ENCODE data around the gene PSMA4. TPM values are rescaled to one million over a fixed set of nuclear protein-coding genes. Genes with fewer than 3 reads are reported as not detected.

The PSMA4 gene
- total RNA-seq, 2 donors from 2014 or later = 66.2 to 97.5 TPM

DNA sequence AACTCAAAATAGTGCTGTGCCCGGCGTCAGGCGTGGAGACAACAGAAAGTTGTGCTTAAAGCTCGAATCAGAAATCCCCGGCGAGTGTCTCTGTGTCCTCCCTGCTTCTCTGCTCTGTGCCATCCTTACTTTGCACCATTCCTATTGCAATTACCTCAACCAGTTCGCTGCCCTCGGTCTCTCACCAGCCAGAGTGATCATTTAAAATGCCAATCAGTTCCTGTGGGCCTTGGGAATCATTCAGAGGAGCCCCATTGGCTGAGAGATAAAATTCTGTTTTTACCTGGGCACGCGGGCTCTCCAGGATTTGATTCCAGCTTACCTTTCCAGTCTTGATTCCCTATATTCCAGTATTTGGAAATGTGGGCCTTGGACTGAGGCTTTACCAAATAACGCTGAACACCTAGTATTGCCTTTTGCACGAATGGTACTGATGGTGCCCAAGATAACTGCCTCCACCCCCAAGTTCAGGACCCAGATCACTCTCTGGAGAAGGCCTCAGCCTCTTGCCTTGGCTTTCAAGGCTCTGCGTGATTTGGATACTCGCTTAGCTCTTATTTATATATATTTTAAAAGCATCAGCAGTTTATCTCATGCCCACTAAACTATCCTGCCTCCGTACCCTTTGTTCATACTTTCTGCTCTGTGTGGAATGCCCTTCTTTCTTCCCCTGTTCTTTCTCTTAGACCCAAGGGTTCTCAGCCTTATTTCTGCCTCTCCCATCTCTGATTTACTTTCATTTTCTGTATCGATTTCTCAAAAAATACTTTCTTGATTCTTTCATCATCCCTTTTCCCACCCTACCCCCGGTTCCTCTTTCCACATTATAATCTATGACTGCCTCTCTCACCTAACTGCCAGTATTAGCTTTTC is 863 bp downstream of the PSMA4 start:
- H3K4me1 ChIP-seq (ENCODE audit: control insufficient read depth in 1 of 2, low read depth in 2 of 2) = peaks cover 17 to 28% of the 10 kb centered on the region in 2 donors
- no peaks in the 10 kb centered on the region for H3K9me3 ChIP-seq
- H3K27me3 ChIP-seq (replicated peaks; ENCODE audit: insufficient read depth) = no peaks in the 10 kb centered on the region
- H3K36me3 ChIP-seq = peaks cover 21% of the 10 kb centered on the region
- peak overlapping the region; percentile 88 to 96 for H3K27ac ChIP-seq
- DNase-seq (ENCODE audit: low spot score) (no peak), ATAC-seq (ENCODE audit: insufficient number of reproducible peaks, low FRiP score, low read depth) (no peak)
- peak overlapping the region; percentile 97 for H3K4me3 ChIP-seq
- TF ChIP-seq, protein P1, sequence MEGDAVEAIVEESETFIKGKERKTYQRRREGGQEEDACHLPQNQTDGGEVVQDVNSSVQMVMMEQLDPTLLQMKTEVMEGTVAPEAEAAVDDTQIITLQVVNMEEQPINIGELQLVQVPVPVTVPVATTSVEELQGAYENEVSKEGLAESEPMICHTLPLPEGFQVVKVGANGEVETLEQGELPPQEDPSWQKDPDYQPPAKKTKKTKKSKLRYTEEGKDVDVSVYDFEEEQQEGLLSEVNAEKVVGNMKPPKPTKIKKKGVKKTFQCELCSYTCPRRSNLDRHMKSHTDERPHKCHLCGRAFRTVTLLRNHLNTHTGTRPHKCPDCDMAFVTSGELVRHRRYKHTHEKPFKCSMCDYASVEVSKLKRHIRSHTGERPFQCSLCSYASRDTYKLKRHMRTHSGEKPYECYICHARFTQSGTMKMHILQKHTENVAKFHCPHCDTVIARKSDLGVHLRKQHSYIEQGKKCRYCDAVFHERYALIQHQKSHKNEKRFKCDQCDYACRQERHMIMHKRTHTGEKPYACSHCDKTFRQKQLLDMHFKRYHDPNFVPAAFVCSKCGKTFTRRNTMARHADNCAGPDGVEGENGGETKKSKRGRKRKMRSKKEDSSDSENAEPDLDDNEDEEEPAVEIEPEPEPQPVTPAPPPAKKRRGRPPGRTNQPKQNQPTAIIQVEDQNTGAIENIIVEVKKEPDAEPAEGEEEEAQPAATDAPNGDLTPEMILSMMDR (IDR thresholded peaks at IDR 0.05) = no peak

DNA sequence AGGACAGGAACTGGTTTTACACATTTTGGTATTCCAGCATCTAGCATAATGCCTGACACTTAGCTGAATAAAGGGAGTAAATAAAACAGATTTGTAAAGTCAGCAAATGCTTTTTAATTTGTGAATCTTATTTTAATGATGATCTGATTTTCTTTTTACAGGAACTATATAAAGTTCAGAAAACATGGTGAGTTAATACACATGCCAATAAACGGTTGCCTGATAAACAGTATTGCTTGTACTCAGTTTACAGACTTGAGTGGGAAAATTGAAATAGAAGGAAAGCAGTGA is 1.4 kb downstream of the PSMA4 start:
- Histone ChIP-seq H3K36me3 (peaks cover 27% of the 10 kb centered on the region), H3K27ac (peak overlapping the region in 1 of 2 donors; percentile 96), H3K4me1 (ENCODE audit: control insufficient read depth in 1 of 2, low read depth in 2 of 2) (peaks cover 17 to 28% of the 10 kb centered on the region in 2 donors), H3K9me3 (no peaks in the 10 kb centered on the region), H3K27me3 (replicated peaks; ENCODE audit: insufficient read depth) (no peaks in the 10 kb centered on the region), H3K4me3 (peak overlapping the region; percentile 97)
- DNase-seq (ENCODE audit: low spot score) (no peak), ATAC-seq (ENCODE audit: insufficient number of reproducible peaks, low FRiP score, low read depth) (no peak)
- TF ChIP-seq, protein P1 (IDR thresholded peaks at IDR 0.05) = no peak

DNA sequence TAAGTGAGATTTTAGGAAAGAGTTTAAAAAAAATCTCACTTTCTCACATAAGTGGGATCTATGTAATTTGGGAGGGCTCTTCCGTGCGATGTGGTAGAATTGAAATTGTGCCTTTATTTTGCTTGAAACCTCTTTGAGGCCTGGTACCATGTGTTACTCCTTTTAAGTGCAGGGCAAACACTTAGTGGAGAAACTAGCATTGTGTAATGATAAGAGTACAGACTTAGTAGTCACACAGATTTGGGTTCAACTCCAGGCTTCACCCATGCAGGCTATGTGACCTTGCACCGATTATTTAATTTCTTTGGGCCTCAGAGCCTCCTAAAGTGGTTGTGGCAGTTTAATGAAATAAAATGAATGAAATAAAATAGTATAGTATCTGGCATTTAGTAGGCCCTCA is 2.4 kb downstream of the PSMA4 start:
- TF ChIP-seq, protein P1 (IDR thresholded peaks at IDR 0.05) = no peak
- Histone ChIP-seq H3K27me3 (replicated peaks; ENCODE audit: insufficient read depth) (no peaks in the 10 kb centered on the region), H3K36me3 (peaks cover 37% of the 10 kb centered on the region), H3K9me3 (no peaks in the 10 kb centered on the region), H3K4me3 (no peak overlapping the region), H3K4me1 (ENCODE audit: control insufficient read depth in 1 of 2, low read depth in 2 of 2) (peaks cover 17 to 28% of the 10 kb centered on the region in 2 donors), H3K27ac (no peak overlapping the region)
- ATAC-seq (ENCODE audit: insufficient number of reproducible peaks, low FRiP score, low read depth) = no peak
- DNase-seq (ENCODE audit: low spot score) = no peak

DNA sequence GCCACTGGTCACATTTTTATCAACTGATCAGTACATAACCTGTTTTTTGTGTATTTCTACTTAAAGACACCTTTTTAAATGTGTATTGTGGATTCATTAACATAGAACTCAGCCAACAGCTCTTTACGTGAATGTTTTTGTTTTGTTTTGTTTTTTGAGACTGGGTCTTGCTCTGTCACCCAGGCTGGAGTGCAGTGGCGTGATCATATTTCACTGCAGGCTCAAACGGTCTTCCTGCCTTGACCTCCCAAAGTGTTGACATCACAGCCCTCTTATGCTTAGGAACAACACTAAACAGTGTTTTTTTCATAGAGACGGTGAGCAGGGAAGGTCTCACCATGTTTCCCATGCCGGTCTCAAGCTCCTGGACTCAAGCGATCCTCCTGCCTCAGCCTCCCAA is 9.9 kb downstream of the PSMA4 start:
- Histone ChIP-seq H3K4me1 (ENCODE audit: control insufficient read depth in 1 of 2, low read depth in 2 of 2) (no peaks in the 10 kb centered on the region), H3K27ac (no peak overlapping the region), H3K4me3 (no peak overlapping the region), H3K36me3 (peaks cover 38% of the 10 kb centered on the region), H3K27me3 (replicated peaks; ENCODE audit: insufficient read depth) (no peaks in the 10 kb centered on the region), H3K9me3 (no peaks in the 10 kb centered on the region)
- ATAC-seq (ENCODE audit: insufficient number of reproducible peaks, low FRiP score, low read depth) (no peak), DNase-seq (ENCODE audit: low spot score) (no peak)
- TF ChIP-seq, protein P1 (IDR thresholded peaks at IDR 0.05) = no peak

DNA sequence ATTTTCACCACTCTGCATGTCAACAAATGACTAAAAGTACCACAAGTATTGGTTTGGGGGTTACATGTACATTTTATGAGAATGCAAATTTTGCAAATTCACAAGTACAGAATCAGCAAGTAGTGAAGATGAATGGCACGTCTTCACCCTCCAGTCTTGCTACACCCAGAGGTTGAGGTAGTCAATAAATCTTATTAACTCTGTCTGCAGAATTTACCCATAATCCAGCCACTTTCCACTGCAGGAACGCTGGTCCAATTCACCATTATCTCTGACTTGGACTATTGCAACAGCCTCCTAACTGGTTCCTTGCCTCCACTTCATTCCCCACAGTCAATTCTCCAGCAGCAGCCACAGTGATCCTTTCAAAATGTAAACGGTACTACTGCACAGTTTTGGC is 10.6 kb downstream of the PSMA4 start:
- no peaks in the 10 kb centered on the region for H3K9me3 ChIP-seq
- no peak for DNase-seq (ENCODE audit: low spot score)
- H3K4me1 ChIP-seq (ENCODE audit: control insufficient read depth in 1 of 2, low read depth in 2 of 2) = no peaks in the 10 kb centered on the region
- H3K4me3 ChIP-seq = no peak overlapping the region
- H3K27me3 ChIP-seq (replicated peaks; ENCODE audit: insufficient read depth) = no peaks in the 10 kb centered on the region
- no peak overlapping the region for H3K27ac ChIP-seq
- TF ChIP-seq, protein P1 (IDR thresholded peaks at IDR 0.05) = no peak
- H3K36me3 ChIP-seq = peaks cover 32% of the 10 kb centered on the region
- ATAC-seq (ENCODE audit: insufficient number of reproducible peaks, low FRiP score, low read depth) = no peak

All from thoracic aorta (tissue), 2 donors.